ENCODE data around the gene PLGRKT.
"Not testable (repeated sequence)": the region's sequence is repeated elsewhere in the genome, so short reads cannot be mapped to it uniquely, and the experiment has no call there.

Gene PLGRKT

DNA sequence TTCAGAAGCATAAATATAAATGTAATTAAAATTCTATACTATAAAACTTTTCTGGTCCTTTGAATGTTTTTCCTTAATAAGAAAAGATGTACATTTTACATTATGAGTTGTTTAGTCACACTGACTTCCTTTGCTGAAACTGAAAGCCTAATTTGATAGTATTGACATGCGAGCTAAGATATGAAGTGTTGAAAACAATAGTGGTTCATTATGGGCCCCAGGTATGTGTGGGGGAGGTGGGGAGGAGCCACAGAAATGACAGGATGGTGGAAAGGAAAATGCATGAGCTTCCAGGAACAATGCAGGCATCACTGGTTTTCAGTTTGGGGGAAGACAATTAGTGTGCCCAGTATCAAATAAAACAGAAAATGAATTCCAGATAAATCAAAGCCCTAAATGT lies 62.6 kb downstream of the PLGRKT start:
- DNase-seq (ENCODE audit: low read depth), result no peak

- no peak for DNase-seq (ENCODE audit: low read depth)
Measured at GRCh38 chr9:5364294-5365024, 73.3 kb downstream of the PLGRKT start.

- DNase-seq (ENCODE audit: low read depth), result no peak
Measured at GRCh38 chr9:5361326-5362010, 76.3 kb downstream of the PLGRKT start.

DNA sequence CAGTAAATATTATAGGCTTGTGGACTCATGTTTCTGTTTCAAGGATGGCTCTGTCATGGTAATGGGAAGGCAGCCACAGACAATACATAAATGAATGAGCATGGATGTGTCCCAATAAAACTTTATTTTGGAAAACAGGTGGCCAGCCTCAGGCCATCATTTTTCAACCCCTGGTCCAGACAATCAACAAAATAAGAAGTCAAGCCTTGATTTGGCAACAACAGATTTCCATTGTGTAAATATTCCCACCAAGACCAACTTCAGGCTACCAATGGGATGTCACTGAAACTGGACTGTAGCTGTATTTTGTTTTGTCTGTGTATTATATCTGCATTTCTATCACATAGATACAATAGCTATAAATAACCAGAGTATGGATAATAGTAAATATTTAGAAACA lies 77.4 kb downstream of the PLGRKT start:
- DNase-seq (ENCODE audit: low read depth), result no peak

- DNase-seq (ENCODE audit: low read depth), result no peak
Measured at GRCh38 chr9:5357431-5358105, 80.2 kb downstream of the PLGRKT start.

DNA sequence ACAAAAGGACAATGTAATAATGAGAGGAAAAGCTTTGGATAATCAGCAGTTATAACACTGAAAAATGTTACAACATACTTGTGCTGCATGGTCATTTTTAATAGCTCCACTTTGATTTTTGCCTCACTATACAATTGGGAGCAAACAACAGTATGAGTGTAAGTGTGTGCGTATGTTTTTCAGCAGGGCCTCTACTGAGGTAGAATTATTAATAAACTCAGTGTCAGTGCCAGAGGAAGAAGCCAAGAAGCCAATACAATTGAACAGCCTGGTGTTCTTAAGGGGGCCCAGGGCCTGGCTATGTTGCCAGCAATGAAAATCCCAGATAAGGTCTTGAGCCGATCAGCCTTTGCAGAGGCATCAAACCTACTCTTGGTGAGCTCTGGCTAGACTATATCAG lies 81.9 kb downstream of the PLGRKT start:
- no peak for DNase-seq (ENCODE audit: low read depth)

- DNase-seq (ENCODE audit: low read depth), result no peak
Measured at GRCh38 chr9:5355226-5355625, 82.5 kb downstream of the PLGRKT start.

GRCh38 chr9:5354184-5354583 lies 83.5 kb downstream of the PLGRKT start:
- DNase-seq (ENCODE audit: low read depth), result no peak

- no peak for DNase-seq (ENCODE audit: low read depth)
Measured at GRCh38 chr9:5352637-5353248, 85.0 kb downstream of the PLGRKT start.

DNA sequence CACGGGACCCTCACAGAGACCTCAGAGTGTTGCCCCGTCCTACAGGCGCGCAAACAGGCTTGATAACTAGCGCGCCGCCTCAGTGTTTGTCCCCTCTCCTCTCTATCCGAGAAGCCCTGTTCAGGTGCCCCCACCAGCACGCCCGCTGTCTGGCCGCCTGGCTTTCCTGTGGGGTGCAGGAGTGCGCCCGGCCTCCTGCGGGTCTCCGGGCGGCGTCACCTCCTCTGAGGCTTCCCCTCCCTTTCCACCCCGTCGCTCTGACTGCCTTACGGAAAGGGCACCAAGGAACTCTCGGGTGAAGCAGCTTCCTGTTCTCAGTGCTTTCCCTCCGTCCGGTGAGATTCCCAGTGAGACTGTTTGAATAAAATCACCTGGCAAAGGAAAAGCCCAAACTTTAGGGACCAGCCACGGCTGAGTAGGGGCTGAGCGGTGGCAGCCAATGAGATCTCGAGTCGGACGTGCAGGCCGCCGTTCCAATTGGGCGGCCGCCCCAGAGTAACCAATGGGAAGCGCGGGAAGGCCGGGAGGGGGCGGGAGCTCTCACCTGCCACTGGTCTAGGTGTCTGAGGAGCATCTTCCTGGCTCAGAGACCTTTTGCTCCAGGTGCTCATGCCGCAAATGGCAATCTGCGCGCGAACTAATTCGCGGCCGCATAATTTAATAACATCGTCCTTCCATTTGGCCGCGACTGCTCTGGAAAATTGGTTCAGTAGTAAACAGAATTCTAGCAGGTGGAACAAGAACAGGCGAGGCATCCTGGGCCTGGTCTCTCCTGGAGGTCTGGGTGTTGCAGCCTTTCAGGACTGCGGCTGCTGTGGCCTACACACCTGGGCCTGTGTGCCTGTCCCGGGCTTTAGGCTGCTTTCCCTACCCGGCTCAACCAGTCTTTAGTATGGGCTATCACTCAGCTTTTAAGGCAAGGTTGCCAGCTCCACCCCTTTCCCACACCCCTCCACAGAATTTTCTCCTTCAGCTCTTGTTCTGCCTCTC lies 98.4 kb downstream of the PLGRKT start, which contains the start of gene RLN1:
Gene RLN1, minus strand, starts transcription at position 885 of the 990 bp plus-strand sequence. Its CDS starts 130 bp downstream, at position 755.
- not testable (repeated sequence) for DNase-seq (ENCODE audit: low read depth)

DNA sequence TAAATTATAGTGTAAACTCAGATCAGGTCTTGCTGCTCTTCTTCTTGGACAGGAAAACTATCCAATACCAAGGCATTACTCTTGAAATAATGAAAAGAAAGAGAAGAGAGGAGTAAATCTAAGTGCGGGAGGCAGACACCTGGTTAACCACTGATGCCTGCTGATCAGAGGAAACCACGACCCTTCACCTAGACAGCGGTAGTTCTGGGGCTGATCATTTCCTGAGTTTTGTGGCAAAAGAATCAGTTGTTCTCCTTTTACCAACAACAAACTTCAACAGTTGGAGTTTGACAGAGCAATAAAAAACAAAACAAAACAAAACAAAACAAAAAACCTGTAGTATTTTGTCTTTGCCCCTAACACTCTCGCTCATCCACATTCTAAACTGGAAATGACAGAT lies 101.0 kb downstream of the PLGRKT start:
- DNase-seq (ENCODE audit: low read depth), result no peak

- DNase-seq (ENCODE audit: low read depth), result not testable (repeated sequence)
Measured at GRCh38 chr9:5331276-5331675, 106.4 kb downstream of the PLGRKT start.

GRCh38 chr9:5326893-5327548 lies 110.7 kb downstream of the PLGRKT start:
- DNase-seq (ENCODE audit: low read depth), result no peak

DNA sequence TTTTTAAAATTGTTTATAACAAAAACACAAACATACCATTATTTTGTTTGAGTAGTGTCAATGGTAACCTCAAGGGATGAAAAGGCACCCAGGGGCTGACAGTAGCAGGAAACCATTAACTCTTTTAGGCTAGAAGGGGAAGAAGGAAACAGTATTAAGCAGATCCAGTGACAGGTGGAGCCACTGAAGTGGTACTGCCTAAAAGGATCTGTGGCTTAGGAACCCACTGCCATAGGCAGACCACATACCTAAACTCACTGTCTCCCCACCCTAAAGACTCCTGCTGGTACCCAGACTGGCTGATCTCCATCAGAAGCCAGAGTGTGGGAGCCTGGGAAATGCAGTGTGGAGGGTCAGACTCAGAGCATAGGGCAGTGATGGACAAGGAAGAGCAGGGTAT lies 111.5 kb downstream of the PLGRKT start:
- no peak for DNase-seq (ENCODE audit: low read depth)

DNA sequence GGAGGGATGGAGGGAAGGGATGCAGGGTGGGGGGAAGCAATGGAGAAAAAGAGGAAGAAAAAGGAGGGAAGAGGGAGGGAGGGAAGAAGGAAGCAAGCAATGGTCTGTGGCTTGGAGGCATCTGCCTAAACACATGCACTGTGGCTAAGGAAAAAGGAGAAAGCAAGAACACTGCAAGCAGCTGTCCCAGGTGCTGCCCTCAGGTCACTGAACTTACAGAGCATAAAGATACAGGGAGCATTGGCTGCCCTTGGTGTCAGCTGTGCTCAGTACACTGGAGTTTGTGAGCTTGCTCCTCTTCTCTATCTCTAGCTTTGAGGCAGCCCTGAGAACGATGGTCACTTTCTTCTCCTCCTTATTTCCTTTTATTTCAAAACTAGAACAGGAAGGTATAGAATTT lies 116.1 kb downstream of the PLGRKT start:
- not testable (repeated sequence) for DNase-seq (ENCODE audit: low read depth)

GRCh38 chr9:5321058-5321457 lies 116.7 kb downstream of the PLGRKT start:
- DNase-seq (ENCODE audit: low read depth), result no peak

DNA sequence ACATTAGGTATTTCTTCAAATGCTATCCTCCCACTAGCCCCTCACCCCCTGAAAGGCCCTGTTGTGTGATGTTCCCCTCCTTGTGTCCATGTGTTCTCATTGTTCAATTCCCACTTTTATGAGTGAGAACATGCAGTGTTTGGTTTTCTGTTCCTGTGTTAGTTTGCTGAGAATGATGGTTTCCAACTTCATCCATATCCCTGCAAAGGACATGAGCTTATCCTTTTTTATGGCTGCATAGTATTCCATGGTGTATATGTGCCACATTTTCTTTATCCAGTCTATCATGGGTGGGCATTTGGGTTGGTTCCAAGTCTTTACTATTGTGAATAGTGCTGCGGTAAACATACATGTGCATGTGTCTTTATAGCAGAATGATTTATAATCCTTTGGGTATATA lies 121.3 kb downstream of the PLGRKT start:
- DNase-seq (ENCODE audit: low read depth), result not testable (repeated sequence)

- no peak for DNase-seq (ENCODE audit: low read depth)
Measured at GRCh38 chr9:5315187-5315923, 122.4 kb downstream of the PLGRKT start.

DNA sequence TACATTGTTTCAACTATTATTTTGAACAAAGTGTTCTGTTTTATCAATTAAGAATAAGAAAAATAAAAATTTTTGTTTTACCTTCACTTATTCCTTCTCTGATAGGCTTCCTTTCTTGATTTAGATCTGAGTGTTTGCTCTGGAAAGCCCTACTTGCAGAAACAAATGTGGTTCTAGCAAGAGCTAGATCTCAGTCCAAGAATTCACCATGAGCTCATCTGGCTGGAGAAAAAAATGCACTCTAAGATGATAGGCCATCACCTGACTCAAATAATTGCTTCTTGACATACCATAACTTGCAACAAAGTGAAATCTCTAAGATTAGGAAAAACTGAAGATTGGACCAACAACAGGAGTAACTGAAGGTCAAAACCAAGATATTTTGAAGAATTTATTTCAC lies 126.9 kb downstream of the PLGRKT start:
- no peak for DNase-seq (ENCODE audit: low read depth)
